GM12878 (cell line): Measurements from ENCODE around the gene GTPBP10. TPM values are rescaled to one million over a fixed set of nuclear protein-coding genes. Genes with fewer than 3 reads are reported as not detected.

ENCODE experiments used
- ATAC-seq: fragments of 200-7000 bp; cut with Tn5 transposase; 3 replicates; pipeline ENCODE4 v1.9.1; 2020; ENCODE audit warnings: mild to moderate bottlenecking, moderate library complexity
- BruUV-seq: library from RNA; stranded (reverse); fragments of 400-500 nt; replicated peaks from 2 replicates; lab custom pipeline; 2021; lab: Mats Ljungman, UMichigan
- CTCF ChIA-PET: fragments of 300-600 bp; sonication (Branson Sonifier 250); formaldehyde crosslinking; extraction: SDS; loops from one replicate; lab custom pipeline; 2021; ENCODE audit warnings: inconsistent platforms; lab: Yijun Ruan, JAX
- POLR2A ChIA-PET: fragments of 350-600 bp; formaldehyde crosslinking; extraction: SDS; loops from one replicate; lab custom pipeline; 2021; ENCODE audit warnings: inconsistent platforms; lab: Charles Lee
- RAD21 ChIA-PET: fragments of 300-600 bp; sonication (Branson Sonifier 250); formaldehyde crosslinking; loops from one replicate; lab custom pipeline; 2023; ENCODE audit warnings: antibody characterized with exemption; ENCODE audit not compliant: unreplicated experiment; lab: Charles Lee
- SMC1A ChIA-PET: fragments of 300-600 bp; sonication (Branson Sonifier 250); formaldehyde crosslinking; loops from one replicate; lab custom pipeline; 2023; ENCODE audit not compliant: unreplicated experiment, uncharacterized antibody; lab: Charles Lee
- DNase-seq: peaks from one replicate; pipeline ENCODE4 v3.0.0-alpha.2; 2011; ENCODE audit warnings: low read depth, low spot score
- FAIRE-seq: peaks from 3 replicates; lab custom pipeline; 2011; peaks lifted over from hg19 to GRCh38; lab: Jason Lieb, UNC
- H2AFZ ChIP-seq: 2 replicates; pipeline ENCODE4 v1.6.0; 2011; ENCODE audit warnings: low read depth, low read length, control low read depth; ENCODE audit not compliant: control insufficient read depth
- H3K27ac ChIP-seq: 2 replicates; pipeline ENCODE4 v1.5.1; 2011; ENCODE audit warnings: control low read depth; ENCODE audit not compliant: control insufficient read depth, insufficient read depth
- H3K27me3 ChIP-seq, 2 experiments: replicated peaks in 1 of 2; 2 replicates each; pipeline versions ENCODE4 v1.6.0 to v1.6.1; 2011; ENCODE audit warnings: low read length in 1 of 2; ENCODE audit not compliant: control insufficient read depth in 2 of 2, insufficient read depth in 2 of 2
- H3K36me3 ChIP-seq, 2 experiments: 2 replicates each; pipeline ENCODE4 v1.5.1; 2011; ENCODE audit warnings: low read length in 1 of 2; ENCODE audit not compliant: control insufficient read depth in 2 of 2, insufficient read depth in 2 of 2
- H3K4me1 ChIP-seq: 2 replicates; pipeline ENCODE4 v1.6.1; 2011; ENCODE audit warnings: mild to moderate bottlenecking, low read length, moderate library complexity, mixed read lengths; ENCODE audit not compliant: control insufficient read depth, insufficient read depth
- H3K4me2 ChIP-seq: 2 replicates; pipeline ENCODE4 v1.6.0; 2011; ENCODE audit warnings: control low read depth; ENCODE audit not compliant: control insufficient read depth, insufficient read depth
- H3K4me3 ChIP-seq: fragments of 200-600 bp; sonication (generic); 2 replicates; pipeline ENCODE4 v1.5.1; 2016
- H3K79me2 ChIP-seq: 2 replicates; pipeline ENCODE4 v1.6.0; 2011; ENCODE audit warnings: low read length; ENCODE audit not compliant: control insufficient read depth, insufficient read depth
- H3K9ac ChIP-seq: 2 replicates; pipeline ENCODE4 v1.8.0; 2011; ENCODE audit warnings: low read length, control low read depth, mixed read lengths; ENCODE audit not compliant: control insufficient read depth, insufficient read depth
- H3K9me3 ChIP-seq: replicated peaks from 3 replicates; pipeline ENCODE4 v1.5.1; 2011; ENCODE audit warnings: mild to moderate bottlenecking, low read length; ENCODE audit not compliant: control insufficient read depth, insufficient read depth
- H4K20me1 ChIP-seq: 2 replicates; pipeline ENCODE4 v1.6.0; 2011; ENCODE audit not compliant: control insufficient read depth, insufficient read depth
- ATF2 ChIP-seq: IDR thresholded peaks from 2 replicates; pipeline ENCODE4 v1.6.1; 2012; ENCODE audit warnings: low read length, inconsistent platforms
- ATF7 ChIP-seq: fragments of 450-650 bp; IDR thresholded peaks from 2 replicates; pipeline ENCODE4 v1.6.1; 2016; ENCODE audit warnings: low read depth, mild to moderate bottlenecking
- BMI1 ChIP-seq: fragments of 450-650 bp; IDR thresholded peaks from 2 replicates; pipeline ENCODE4 v1.6.1; 2016; ENCODE audit warnings: mild to moderate bottlenecking, moderate library complexity, borderline replicate concordance
- CEBPZ ChIP-seq: fragments of 150-350 bp; IDR thresholded peaks from 2 replicates; pipeline ENCODE4 v1.6.1; 2016; ENCODE audit warnings: low read depth, low read length
- CREM ChIP-seq: IDR thresholded peaks from 2 replicates; pipeline ENCODE4 v1.6.1; 2014; ENCODE audit warnings: antibody characterized with exemption, low read depth
- CTCF ChIP-seq, 3 experiments: IDR thresholded peaks in 2 of 3; conservative IDR thresholded peaks in 1 of 3; 2 replicates each; pipeline ENCODE4 v1.5.1; 2011; ENCODE audit warnings: low read depth in 3 of 3, low read length in 3 of 3, mild to moderate bottlenecking in 3 of 3, control low read depth in 2 of 3, moderate library complexity in 2 of 3, inconsistent platforms in 1 of 3, mixed read lengths in 1 of 3; ENCODE audit not compliant: control insufficient read depth in 2 of 3, insufficient read depth in 1 of 3; ENCODE audit errors: extremely low read depth in 1 of 3
- EZH2 ChIP-seq: IDR thresholded peaks from 2 replicates; pipeline ENCODE4 v1.6.1; 2012; ENCODE audit warnings: low read depth, mild to moderate bottlenecking, control low read depth, inconsistent platforms, low read length, borderline replicate concordance; ENCODE audit not compliant: control insufficient read depth
- IKZF2 ChIP-seq, 2 experiments: fragments of 450-650 bp; IDR thresholded peaks; 2 replicates each; pipeline ENCODE4 v1.6.1; 2017; ENCODE audit warnings: mild to moderate bottlenecking in 2 of 2, moderate library complexity in 2 of 2
- IRF4 ChIP-seq: IDR thresholded peaks from 2 replicates; pipeline ENCODE4 v1.6.1; 2011; ENCODE audit warnings: low read depth, low read length
- SMAD5 ChIP-seq: IDR thresholded peaks from 2 replicates; pipeline ENCODE4 v1.6.1; 2016; ENCODE audit warnings: antibody characterized with exemption, low read depth
- SUZ12 ChIP-seq: fragments of 200-600 bp; sonication (generic); IDR thresholded peaks from one replicate; pipeline ENCODE4 v1.6.1; 2018; ENCODE audit warnings: antibody characterized with exemption, mild to moderate bottlenecking; ENCODE audit not compliant: unreplicated experiment
- TCF7 ChIP-seq: IDR thresholded peaks from 2 replicates; pipeline ENCODE4 v1.6.1; 2014; ENCODE audit warnings: antibody characterized with exemption, borderline replicate concordance
- USF1 ChIP-seq: IDR thresholded peaks from 2 replicates; pipeline ENCODE4 v1.6.1; 2011; ENCODE audit warnings: borderline replicate concordance, low read depth, mild to moderate bottlenecking, moderate library complexity, mixed read lengths, low read length; ENCODE audit not compliant: insufficient read depth; ENCODE audit errors: extremely low read length
- in situ Hi-C: fragments of 300-500 bp; cut with MboI; formaldehyde crosslinking; loops from 9 replicates; pipeline ENCODE4 v1.14.3; 2018; ENCODE audit warnings: mixed read lengths
- intact Hi-C: fragments of 100-400 bp; cut with micrococcal nuclease; formaldehyde crosslinking; loops from one replicate; pipeline ENCODE4 v1.14.2; 2022; ENCODE audit not compliant: unreplicated experiment
- polyA plus RNA-seq, 11 experiments: library from polyadenylated mRNA; depleted of rRNA in 4 of 11; unstranded in 6 of 11; stranded (reverse) in 5 of 11; fragments of >200 nt; fragmentation: Nextera tagmentation in 4 of 11; fragmentation: Illumina TruSeq in 1 of 11; extraction: Ambion mirVana in 4 of 11; extraction: Trizol in 1 of 11; gene quantifications; 1 replicate in 1 of 11; 2 replicates in 10 of 11; pipeline versions ENCODE4 v1.2.1 to v1.2.3, GENCODE V29; 2011 to 2016; ENCODE audit warnings: inconsistent platforms in 2 of 11, missing spikeins in 2 of 11, low read depth in 1 of 11
- total RNA-seq, 4 experiments: library from RNA; depleted of rRNA in 3 of 4; stranded (reverse); fragments of >200 nt in 3 of 4; fragmentation: Illumina TruSeq in 1 of 4; extraction: Trizol in 1 of 4; gene quantifications; 2 replicates each; pipeline versions ENCODE4 v1.2.1 to v1.2.3, GENCODE V29; 2013 to 2021

Gene GTPBP10
- total and polyA plus RNA-seq, 10 of the 15 experiments (the other 5 are each of a cell fraction or from before 2014, with no cell fraction given) = 10.1 to 41.0 (median 33.0) TPM

- BruUV-seq = no TSS peak
- DNase-seq (no peak), FAIRE-seq (no peak), ATAC-seq (no peak)
- no peak overlapping the region for H3K27ac ChIP-seq
- ChIA-PET POLR2A (no interaction called here), RAD21 (no interaction called here), CTCF (interaction anchor here (0.6 to 1.1 kb wide), 2 partner anchors 71 to 1198 kb away, joined by 3 read pairs; no protein-coding TSS in a partner anchor), SMC1A (no interaction called here)
- no peaks in the 10 kb centered on the region for H3K27me3 ChIP-seq
- H3K4me2 ChIP-seq = no peak overlapping the region
- no peak for TF ChIP-seq CTCF (IDR thresholded peaks at IDR 0.05 in 2 of 3, conservative IDR thresholded peaks at IDR 0.05 in 1 of 3; ENCODE audit: control insufficient read depth in 2 of 3, extremely low read depth in 1 of 3, insufficient read depth in 1 of 3, low read depth in 3 of 3, low read length in 3 of 3)
- no peak for TF ChIP-seq ATF2
- no peak for TF ChIP-seq IKZF2 (IDR thresholded peaks at IDR 0.05)
- TF ChIP-seq BMI1 = no peak
- no peak for TF ChIP-seq USF1
- TF ChIP-seq EZH2 = no peak
- TF ChIP-seq CEBPZ = no peak
- no peak for TF ChIP-seq CREM
- no peak for TF ChIP-seq IRF4
- TF ChIP-seq SMAD5 = no peak
- no peak for TF ChIP-seq SUZ12
- no peak for TF ChIP-seq ATF7
- no peak for TF ChIP-seq TCF7
- no peaks in the 10 kb centered on the region for H3K79me2 ChIP-seq
- H3K36me3 ChIP-seq = peaks cover 0 to 8% of the 10 kb centered on the region in 2 experiments; a peak in 3 of 4 replicates
- no peak overlapping the region for H3K4me3 ChIP-seq
- intact Hi-C loops (no loop called here), in situ Hi-C loops (no loop called here)
- no peaks in the 10 kb centered on the region for H3K4me1 ChIP-seq
- H3K9me3 ChIP-seq = no peaks in the 10 kb centered on the region; the same call in 2 of the 3 replicates
- no peak overlapping the region for H2AFZ ChIP-seq
- no peaks in the 10 kb centered on the region for H4K20me1 ChIP-seq
- no peak overlapping the region for H3K9ac ChIP-seq
Observed at GRCh38 chr7:90384433-90384832, 37.9 kb downstream of the GTPBP10 start.
